A549 (cell line): ENCODE data around the gene TMEM18. TPM values are rescaled to one million over a fixed set of nuclear protein-coding genes. Genes with fewer than 3 reads are reported as not detected.

Experiments
- ATAC-seq, 2 experiments: fragments of 200-7000 bp in 1 of 2; fragments of >200 bp in 1 of 2; cut with Nextera tagmentation in 1 of 2; cut with Tn5 transposase in 1 of 2; 3 replicates each; pipeline versions ENCODE4 v1.8.0 to v1.9.1; 2018 to 2020; ENCODE audit warnings: mild to moderate bottlenecking in 1 of 2, moderate library complexity in 1 of 2
- CTCF ChIA-PET: fragments of 300-600 bp; sonication (Branson Sonifier 250); formaldehyde crosslinking; extraction: SDS; loops from one replicate; lab custom pipeline; 2021; ENCODE audit warnings: antibody characterized with exemption, inconsistent platforms; lab: Yijun Ruan, JAX
- POLR2A ChIA-PET: fragments of 350-600 bp; formaldehyde crosslinking; extraction: SDS; loops from one replicate; lab custom pipeline; 2021; ENCODE audit warnings: antibody characterized with exemption, inconsistent platforms; lab: Yijun Ruan, JAX
- DNase-seq, 2 experiments: peaks; one replicate each; pipeline versions ENCODE4 v3.0.0 to v3.0.0-alpha.2; 2011 to 2016; ENCODE audit warnings: low read depth in 1 of 2, low spot score in 1 of 2
- FAIRE-seq: peaks from 2 replicates; lab custom pipeline; 2011; peaks lifted over from hg19 to GRCh38; lab: Jason Lieb, UNC
- H3K27ac ChIP-seq, 2 experiments: fragments of >200 bp; sonication (Bioruptor Twin); formaldehyde crosslinking; 3 replicates each; pipeline ENCODE4 v1.5.1; 2016 to 2017
- H3K4me1 ChIP-seq: fragments of >200 bp; sonication (Bioruptor Twin); formaldehyde crosslinking; 3 replicates; pipeline ENCODE4 v1.6.1; 2016
- H3K4me2 ChIP-seq: fragments of >200 bp; sonication (Bioruptor Twin); formaldehyde crosslinking; 3 replicates; pipeline ENCODE4 v1.6.1; 2016
- H3K4me3 ChIP-seq: fragments of >200 bp; sonication (Bioruptor Twin); formaldehyde crosslinking; 3 replicates; pipeline ENCODE4 v1.5.1; 2016
- H3K9me3 ChIP-seq: fragments of >200 bp; sonication (Bioruptor Twin); formaldehyde crosslinking; 3 replicates; pipeline ENCODE4 v1.6.1; 2016
- BHLHE40 ChIP-seq: IDR thresholded peaks from 2 replicates; pipeline ENCODE4 v1.6.1; 2012; ENCODE audit warnings: low read depth, low read length, inconsistent platforms
- CEBPB ChIP-seq, 2 experiments: fragments of >200 bp in 1 of 2; sonication (Bioruptor Twin) in 1 of 2; formaldehyde crosslinking in 1 of 2; IDR thresholded peaks; 2 replicates each; pipeline ENCODE4 v1.6.1; 2012 to 2016
- ESRRA ChIP-seq: fragments of 150-350 bp; IDR thresholded peaks from 2 replicates; pipeline ENCODE4 v1.6.1; 2014; ENCODE audit warnings: mild to moderate bottlenecking, low read length, borderline replicate concordance
- GATA3 ChIP-seq: IDR thresholded peaks from 2 replicates; pipeline ENCODE4 v1.6.1; 2012; ENCODE audit warnings: borderline replicate concordance
- HOXB13 ChIP-seq: fragments of 250-450 bp; sonication (Bioruptor Pico); IDR thresholded peaks from 2 replicates; pipeline ENCODE4 v1.5.0; 2020; ENCODE audit warnings: low read depth, mild to moderate bottlenecking, moderate library complexity
- JUN ChIP-seq, 2 experiments: fragments of >200 bp; sonication (Bioruptor Twin); formaldehyde crosslinking; IDR thresholded peaks; 2 replicates in 1 of 2; 3 replicates in 1 of 2; pipeline ENCODE4 v1.6.1; 2016 to 2017
- JUNB ChIP-seq: fragments of >200 bp; sonication (Bioruptor Twin); formaldehyde crosslinking; IDR thresholded peaks from 2 replicates; pipeline ENCODE4 v1.6.1; 2016
- KDM1A ChIP-seq: fragments of 200-600 bp; sonication (generic); IDR thresholded peaks from 2 replicates; pipeline ENCODE4 v1.6.1; 2016; ENCODE audit warnings: low read depth, mild to moderate bottlenecking
- NR3C1 ChIP-seq: fragments of >200 bp; sonication (Bioruptor Twin); formaldehyde crosslinking; IDR thresholded peaks from 3 replicates; pipeline ENCODE4 v1.6.1; 2017
- POLR2A ChIP-seq: IDR thresholded peaks from 2 replicates; pipeline ENCODE4 v1.6.1; 2012; ENCODE audit warnings: mild to moderate bottlenecking, low read length
- RARB ChIP-seq: fragments of 250-450 bp; sonication (Bioruptor Pico); IDR thresholded peaks from 2 replicates; pipeline ENCODE4 v1.8.0; 2021; ENCODE audit warnings: mild to moderate bottlenecking, moderate library complexity
- RCOR1 ChIP-seq: fragments of 150-350 bp; IDR thresholded peaks from 2 replicates; pipeline ENCODE4 v1.6.1; 2014; ENCODE audit warnings: antibody characterized with exemption, low read length, low read depth
- TP53 ChIP-seq: fragments of 250-450 bp; sonication (Bioruptor Pico); IDR thresholded peaks from 2 replicates; pipeline ENCODE4 v1.5.0; 2021; ENCODE audit warnings: mild to moderate bottlenecking, moderate library complexity
- ZNF302 ChIP-seq: fragments of 250-450 bp; sonication (Bioruptor Pico); IDR thresholded peaks from 2 replicates; pipeline ENCODE4 v1.9.0; 2021; ENCODE audit warnings: inconsistent platforms, mild to moderate bottlenecking, moderate library complexity
- WGBS: methylation state at CpG from one replicate; pipeline ENCODE4 v1.1.6; 2017; ENCODE audit errors: missing lambda C conversion rate; 5-methylcytosine and 5-hydroxymethylcytosine counted together
- polyA plus RNA-seq, 4 experiments: library from polyadenylated mRNA; depleted of rRNA in 3 of 4; stranded (reverse); fragments of >200 nt; fragmentation: RNase III in 1 of 4; extraction: RNeasy Plus Mini Kit Qiagen cat#74134 plus additional on column Dnase treatment in 1 of 4; gene quantifications; 2 replicates in 3 of 4; 3 replicates in 1 of 4; pipeline ENCODE4 v1.2.3, GENCODE V29; 2011 to 2017
- TF ChIP-seq, protein P1 (sequence below): fragments of 250-450 bp; sonication (Bioruptor Pico); IDR thresholded peaks from 2 replicates; pipeline ENCODE4 v1.5.0; 2020; ENCODE audit warnings: low read depth, mild to moderate bottlenecking, moderate library complexity
- TF ChIP-seq, protein P2 (sequence below): IDR thresholded peaks from 2 replicates; pipeline ENCODE4 v1.6.1; 2012
- TF ChIP-seq, protein P3 (sequence below): IDR thresholded peaks from 2 replicates; pipeline ENCODE4 v1.6.1; 2012

TMEM18 gene
- polyA plus RNA-seq, 2 of the 4 experiments (the other 2 are of a cell fraction) = 35.6 to 75.0 TPM

DNA sequence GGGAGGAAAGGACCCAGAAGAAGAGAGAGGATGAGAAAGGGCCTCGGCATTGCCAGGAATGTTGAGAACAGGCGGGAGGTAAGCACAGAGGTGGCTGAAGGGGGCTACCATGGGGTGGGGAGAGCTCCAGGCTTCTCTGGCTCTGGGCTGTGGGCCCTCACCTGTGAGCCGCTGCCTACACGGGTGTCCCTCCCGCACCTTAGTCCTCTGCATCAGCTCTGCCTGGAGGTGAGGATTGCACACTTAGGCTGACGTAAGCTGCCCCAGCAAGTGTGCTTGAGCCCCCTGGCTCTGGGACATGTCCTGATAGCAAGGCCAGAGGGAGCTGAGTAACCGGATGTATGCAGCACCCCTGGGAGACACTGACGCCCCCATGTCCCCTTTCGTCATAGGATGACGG lies 33.9 kb downstream of the TMEM18 start:
- ChIA-PET POLR2A (no interaction called here), CTCF (interaction anchor here (0.6 to 1.1 kb wide), 2 partner anchors 19 to 61 kb away, joined by 3 read pairs; no protein-coding TSS in a partner anchor)
- no peaks in the 10 kb centered on the region; the same call in 2 of the 3 replicates for H3K9me3 ChIP-seq
- no peak overlapping the region for H3K4me2 ChIP-seq
- H3K27ac ChIP-seq = no peak overlapping the region
- no peak overlapping the region for H3K4me3 ChIP-seq
- FAIRE-seq (no peak), ATAC-seq (no peak), DNase-seq (no peak)
- TF ChIP-seq RCOR1 (no peak), POLR2A (no peak), TP53 (CRISPR knock-in tag) (no peak), BHLHE40 (no peak), ESRRA (no peak), KDM1A (no peak)
- TF ChIP-seq, protein P1, sequence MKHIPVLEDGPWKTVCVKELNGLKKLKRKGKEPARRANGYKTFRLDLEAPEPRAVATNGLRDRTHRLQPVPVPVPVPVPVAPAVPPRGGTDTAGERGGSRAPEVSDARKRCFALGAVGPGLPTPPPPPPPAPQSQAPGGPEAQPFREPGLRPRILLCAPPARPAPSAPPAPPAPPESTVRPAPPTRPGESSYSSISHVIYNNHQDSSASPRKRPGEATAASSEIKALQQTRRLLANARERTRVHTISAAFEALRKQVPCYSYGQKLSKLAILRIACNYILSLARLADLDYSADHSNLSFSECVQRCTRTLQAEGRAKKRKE (CRISPR knock-in tag) = no peak
- TF ChIP-seq, protein P2, sequence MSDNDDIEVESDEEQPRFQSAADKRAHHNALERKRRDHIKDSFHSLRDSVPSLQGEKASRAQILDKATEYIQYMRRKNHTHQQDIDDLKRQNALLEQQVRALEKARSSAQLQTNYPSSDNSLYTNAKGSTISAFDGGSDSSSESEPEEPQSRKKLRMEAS = no peak
- no peaks in the 10 kb centered on the region for H3K4me1 ChIP-seq
- 48% methylated on average over 10 of the region's 10 CpGs for WGBS

DNA sequence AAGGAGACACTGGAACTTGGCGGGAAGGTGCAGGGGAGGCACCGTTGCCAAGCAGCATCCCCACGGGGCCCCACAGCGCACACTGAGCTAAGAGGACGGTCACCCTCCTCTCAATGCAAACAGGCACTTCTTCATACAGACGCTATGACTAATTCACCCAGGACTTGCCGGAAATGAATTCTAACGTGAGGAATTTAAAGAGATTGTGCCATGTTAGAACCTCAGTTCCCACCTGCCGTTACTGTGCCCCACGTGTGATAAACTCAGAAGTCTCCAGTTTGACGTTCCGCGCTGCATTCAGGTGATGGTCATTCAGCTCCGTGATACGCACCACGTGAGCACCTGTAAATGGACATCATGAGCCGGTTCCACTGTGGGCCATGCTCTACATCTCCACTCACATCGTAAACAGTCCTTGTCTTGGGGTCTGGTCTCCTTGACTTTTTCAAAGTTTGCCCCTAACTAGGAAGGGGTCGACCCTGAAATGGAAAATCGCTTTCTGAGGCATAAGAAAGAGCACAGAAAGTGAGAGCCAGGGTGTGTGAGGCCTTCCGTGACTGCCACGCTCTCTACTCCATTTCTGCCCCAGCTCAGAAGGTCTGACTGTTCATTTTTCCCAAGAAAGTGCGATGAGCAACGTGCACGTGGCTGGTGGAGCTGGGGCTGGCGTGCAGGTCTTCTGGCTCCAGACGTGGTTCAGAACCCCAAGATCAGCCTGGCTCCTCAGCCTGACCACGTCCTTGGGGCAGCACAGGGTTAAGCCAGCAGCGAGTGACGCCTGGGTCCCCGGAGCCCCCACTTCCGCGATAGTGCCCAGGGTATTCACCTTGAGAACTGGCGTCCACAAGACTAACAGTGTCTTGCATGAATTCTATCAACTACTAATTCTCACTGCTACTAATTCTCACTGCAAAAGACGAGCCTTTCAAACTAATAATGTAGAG lies 35.1 kb downstream of the TMEM18 start:
- Histone ChIP-seq H3K4me2 (no peak overlapping the region), H3K4me3 (no peak overlapping the region), H3K27ac (no peak overlapping the region), H3K9me3 (no peaks in the 10 kb centered on the region; the same call in 2 of the 3 replicates), H3K4me1 (no peaks in the 10 kb centered on the region)
- WGBS = 42% methylated on average over 34 of the region's 35 CpGs
- ATAC-seq (no peak), DNase-seq (no peak), FAIRE-seq (no peak)
- POLR2A ChIA-PET = no interaction called here
- CTCF ChIA-PET = no interaction called here
- TF ChIP-seq, protein P3, sequence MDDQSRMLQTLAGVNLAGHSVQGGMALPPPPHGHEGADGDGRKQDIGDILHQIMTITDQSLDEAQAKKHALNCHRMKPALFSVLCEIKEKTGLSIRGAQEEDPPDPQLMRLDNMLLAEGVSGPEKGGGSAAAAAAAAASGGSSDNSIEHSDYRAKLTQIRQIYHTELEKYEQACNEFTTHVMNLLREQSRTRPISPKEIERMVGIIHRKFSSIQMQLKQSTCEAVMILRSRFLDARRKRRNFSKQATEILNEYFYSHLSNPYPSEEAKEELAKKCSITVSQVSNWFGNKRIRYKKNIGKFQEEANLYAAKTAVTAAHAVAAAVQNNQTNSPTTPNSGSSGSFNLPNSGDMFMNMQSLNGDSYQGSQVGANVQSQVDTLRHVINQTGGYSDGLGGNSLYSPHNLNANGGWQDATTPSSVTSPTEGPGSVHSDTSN = no peak
- TF ChIP-seq ESRRA (no peak), CEBPB (IDR thresholded peaks at IDR 0.05) (no peak), JUN (IDR thresholded peaks at IDR 0.05) (no peak), HOXB13 (no peak), NR3C1 (no peak), TP53 (CRISPR knock-in tag) (no peak), GATA3 (no peak), RARB (CRISPR knock-in tag) (no peak), KDM1A (no peak), JUNB (no peak), ZNF302 (CRISPR knock-in tag) (no peak), RCOR1 (no peak)
- TF ChIP-seq, protein P1 (CRISPR knock-in tag) = no peak
- TF ChIP-seq, protein P2 = no peak

DNA sequence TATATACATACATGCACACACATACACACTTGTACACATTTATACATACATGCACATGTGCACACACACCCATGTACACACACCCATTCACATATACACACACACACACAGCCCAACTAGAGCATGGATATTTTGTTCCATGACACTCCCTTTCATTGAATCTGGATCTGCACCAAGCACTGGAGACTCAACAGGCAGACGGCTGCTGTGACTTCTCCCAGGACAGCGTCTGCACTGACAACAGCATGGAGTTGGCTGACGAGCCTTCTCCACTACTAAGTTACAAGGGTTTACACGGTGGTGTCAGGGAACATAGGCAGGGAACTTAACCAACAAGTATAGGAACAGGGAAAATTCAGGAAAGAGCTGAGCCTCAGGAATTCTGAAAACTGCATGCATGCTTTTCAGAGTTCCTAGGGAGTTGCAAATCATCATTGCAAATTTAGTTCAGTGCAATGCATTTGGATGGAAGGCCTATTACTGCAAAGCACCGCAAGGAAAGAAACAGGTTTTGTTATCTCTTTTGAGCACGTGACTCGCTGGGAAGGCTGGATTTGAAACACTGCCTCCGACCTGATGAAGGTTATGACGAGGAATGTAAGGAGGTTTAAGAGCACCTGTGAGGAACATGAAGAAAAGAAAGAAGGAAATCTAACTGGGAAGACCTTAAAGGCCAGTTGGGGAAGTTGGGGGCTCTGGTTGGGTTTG lies 35.9 kb downstream of the TMEM18 start:
- FAIRE-seq = no peak
- ChIA-PET POLR2A (no interaction called here), CTCF (no interaction called here)
- WGBS = 26% methylated on average over 9 of the region's 9 CpGs
- Histone ChIP-seq H3K4me1 (no peaks in the 10 kb centered on the region), H3K4me2 (no peak overlapping the region), H3K9me3 (no peaks in the 10 kb centered on the region), H3K27ac (no peak overlapping the region), H3K4me3 (no peak overlapping the region)
- TF ChIP-seq, protein P2 = no peak
- DNase-seq = no peak
- no peak for ATAC-seq
